Activated CD8-positive, alpha-beta T cell treated with anti-CD3 and anti-CD28 coated beads for 36 hours (primary cell): Measurements from ENCODE around the gene DPPA5. TPM values are rescaled to one million over a fixed set of nuclear protein-coding genes. Genes with fewer than 3 reads are reported as not detected.

ENCODE experiments used
- ATAC-seq: fragments of 200-7000 bp; cut with Tn5 transposase; one replicate; pipeline ENCODE4 v1.10.0; 2021; ENCODE audit warnings: mild to moderate bottlenecking, moderate library complexity
- CTCF ChIA-PET: fragments of 350-600 bp; sonication (Branson Sonifier 250); formaldehyde crosslinking; loops from one replicate; lab custom pipeline; 2021; ENCODE audit warnings: antibody characterized with exemption; lab: Charles Lee
- POLR2A ChIA-PET: fragments of 350-600 bp; sonication (Branson Sonifier 250); formaldehyde crosslinking; loops from one replicate; lab custom pipeline; 2021; ENCODE audit warnings: antibody characterized with exemption; lab: Charles Lee
- DNase-seq: peaks from one replicate; pipeline ENCODE4 v3.0.0-alpha.2; 2020
- H3K27ac Mint-ChIP-seq: one replicate; pipeline ENCODE4 v1.8.0; 2021; ENCODE audit warnings: mild to moderate bottlenecking, mixed read lengths
- H3K27me3 Mint-ChIP-seq: one replicate; pipeline ENCODE4 v1.8.0; 2021; ENCODE audit warnings: mixed read lengths
- H3K36me3 Mint-ChIP-seq: one replicate; pipeline ENCODE4 v1.8.0; 2021; ENCODE audit warnings: low read depth, mixed read lengths
- H3K4me1 Mint-ChIP-seq: one replicate; pipeline ENCODE4 v1.8.0; 2021; ENCODE audit warnings: low read depth, mixed read lengths
- H3K4me3 Mint-ChIP-seq: one replicate; pipeline ENCODE4 v1.8.0; 2021; ENCODE audit warnings: mild to moderate bottlenecking, moderate library complexity, mixed read lengths
- H3K9me3 Mint-ChIP-seq: one replicate; pipeline ENCODE4 v1.8.0; 2021; ENCODE audit warnings: mixed read lengths
- intact Hi-C: fragments of 100-400 bp; cut with micrococcal nuclease; formaldehyde crosslinking; loops from one replicate; pipeline ENCODE4 v1.10.0; 2022
- total RNA-seq, 2 experiments: library from RNA; stranded (reverse); gene quantifications; one replicate each; pipeline ENCODE4 v1.2.3, GENCODE V29; 2021
- TF ChIP-seq, protein P1 (sequence below): fragments of 200-600 bp; IDR thresholded peaks from one replicate; pipeline ENCODE4 v1.8.0; 2022; ENCODE audit warnings: antibody characterized with exemption, mild to moderate bottlenecking

Gene DPPA5
- total RNA-seq, 2 experiments from 2014 or later, result not detected

DNA sequence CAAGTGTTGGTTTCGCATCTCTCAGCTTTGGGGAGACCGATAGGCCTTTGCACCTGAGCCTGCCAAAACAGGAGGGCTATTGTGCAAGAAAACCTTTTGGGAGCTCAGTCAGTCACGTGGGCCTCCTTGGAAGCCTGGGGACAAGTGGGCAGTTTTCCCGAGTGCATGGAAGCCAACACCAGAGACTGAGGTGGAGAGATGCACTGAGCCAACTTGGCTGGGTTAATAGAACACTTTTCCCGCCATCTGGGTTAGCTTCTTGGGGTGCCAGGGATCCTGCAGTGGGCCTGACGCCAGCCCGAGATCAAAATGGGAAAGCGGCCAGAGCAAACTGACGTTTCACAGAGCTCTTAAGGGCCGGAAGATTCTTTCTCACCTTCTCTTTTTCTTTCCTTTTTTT, 18.4 kb upstream of the DPPA5 start:
- Mint-ChIP-seq H3K9me3 (peaks cover 8% of the 10 kb centered on the region), H3K36me3 (peaks cover 2% of the 10 kb centered on the region), H3K27ac (no peak overlapping the region), H3K4me3 (no peak overlapping the region), H3K27me3 (no peaks in the 10 kb centered on the region), H3K4me1 (no peaks in the 10 kb centered on the region)
- CTCF ChIA-PET, result interaction anchor here (2.1 kb wide), 1 partner anchor 16 kb away, joined by 5 read pairs; no protein-coding TSS in a partner anchor
- no peak for ATAC-seq
- intact Hi-C loops, result no loop called here
- no peak for DNase-seq
- POLR2A ChIA-PET, result no interaction called here
- TF ChIP-seq, protein P1, sequence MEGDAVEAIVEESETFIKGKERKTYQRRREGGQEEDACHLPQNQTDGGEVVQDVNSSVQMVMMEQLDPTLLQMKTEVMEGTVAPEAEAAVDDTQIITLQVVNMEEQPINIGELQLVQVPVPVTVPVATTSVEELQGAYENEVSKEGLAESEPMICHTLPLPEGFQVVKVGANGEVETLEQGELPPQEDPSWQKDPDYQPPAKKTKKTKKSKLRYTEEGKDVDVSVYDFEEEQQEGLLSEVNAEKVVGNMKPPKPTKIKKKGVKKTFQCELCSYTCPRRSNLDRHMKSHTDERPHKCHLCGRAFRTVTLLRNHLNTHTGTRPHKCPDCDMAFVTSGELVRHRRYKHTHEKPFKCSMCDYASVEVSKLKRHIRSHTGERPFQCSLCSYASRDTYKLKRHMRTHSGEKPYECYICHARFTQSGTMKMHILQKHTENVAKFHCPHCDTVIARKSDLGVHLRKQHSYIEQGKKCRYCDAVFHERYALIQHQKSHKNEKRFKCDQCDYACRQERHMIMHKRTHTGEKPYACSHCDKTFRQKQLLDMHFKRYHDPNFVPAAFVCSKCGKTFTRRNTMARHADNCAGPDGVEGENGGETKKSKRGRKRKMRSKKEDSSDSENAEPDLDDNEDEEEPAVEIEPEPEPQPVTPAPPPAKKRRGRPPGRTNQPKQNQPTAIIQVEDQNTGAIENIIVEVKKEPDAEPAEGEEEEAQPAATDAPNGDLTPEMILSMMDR, result no peak

DNA sequence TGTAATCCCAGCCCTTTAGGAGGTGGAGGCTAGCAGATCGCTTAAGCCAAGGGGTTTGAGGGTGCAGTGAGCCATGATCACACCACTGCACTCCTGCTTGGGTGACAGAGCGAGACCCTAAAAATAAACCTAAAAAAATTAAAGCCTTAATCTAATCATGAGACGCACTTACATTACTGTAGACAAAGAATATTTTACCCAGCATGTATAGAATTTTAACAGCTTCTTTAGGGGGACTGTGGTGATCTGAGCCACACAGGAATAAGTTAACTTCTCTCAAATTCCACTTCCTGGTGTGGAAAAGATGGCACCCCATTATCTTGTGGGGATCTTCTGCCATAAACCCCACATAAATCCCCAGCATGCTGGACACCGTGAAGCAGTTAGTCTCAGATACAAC, 17.9 kb upstream of the DPPA5 start:
- no peaks in the 10 kb centered on the region for H3K27me3 Mint-ChIP-seq
- intact Hi-C loops, result no loop called here
- no peak overlapping the region for H3K27ac Mint-ChIP-seq
- ChIA-PET CTCF (interaction anchor here (2.1 kb wide), 1 partner anchor 17 kb away, joined by 5 read pairs; no protein-coding TSS in a partner anchor), POLR2A (no interaction called here)
- peaks cover 2% of the 10 kb centered on the region for H3K36me3 Mint-ChIP-seq
- H3K4me3 Mint-ChIP-seq, result no peak overlapping the region
- peaks cover 8% of the 10 kb centered on the region for H3K9me3 Mint-ChIP-seq
- TF ChIP-seq, protein P1, result no peak
- DNase-seq (no peak), ATAC-seq (no peak)
- no peaks in the 10 kb centered on the region for H3K4me1 Mint-ChIP-seq

DNA sequence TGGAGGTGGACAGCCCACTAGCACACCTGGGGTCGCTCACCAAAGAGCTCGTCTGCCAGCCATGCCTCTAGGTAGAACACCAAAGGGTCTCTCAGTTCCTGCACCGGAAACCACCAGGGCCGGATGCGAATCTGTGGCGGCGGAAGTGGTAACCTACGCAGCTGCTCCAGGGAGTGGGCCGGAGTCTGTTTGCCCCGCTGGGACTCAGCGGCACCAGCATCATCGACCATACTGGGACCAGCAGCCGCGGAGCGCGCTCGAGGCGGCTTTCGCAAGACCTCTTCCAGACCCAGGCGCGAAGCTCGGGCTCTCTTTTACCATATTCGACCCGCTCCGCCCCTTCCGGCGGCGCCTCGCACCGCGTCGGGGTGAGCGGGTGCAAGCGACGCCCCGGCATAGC, 15.5 kb upstream of the DPPA5 start, which contains the start of gene OOEP:
TSS of gene OOEP (minus strand) at position 335 of the 400 bp plus-strand sequence. CDS start at position 230, 105 bp downstream.
- ATAC-seq, result no peak
- CTCF ChIA-PET, result interaction anchor here (1.1 kb wide), 1 partner anchor 8 kb away, joined by 3 read pairs; no protein-coding TSS in a partner anchor
- Mint-ChIP-seq H3K36me3 (peaks cover 2% of the 10 kb centered on the region), H3K9me3 (peaks cover 8% of the 10 kb centered on the region), H3K27ac (no peak within 1 kb of the TSS), H3K4me1 (no peaks in the 10 kb centered on the region), H3K4me3 (no peak within 1 kb of the TSS), H3K27me3 (no peaks in the 10 kb centered on the region)
- TF ChIP-seq, protein P1, result no peak
- intact Hi-C loops, result no loop called here
- POLR2A ChIA-PET, result no interaction called here
- no peak for DNase-seq

DNA sequence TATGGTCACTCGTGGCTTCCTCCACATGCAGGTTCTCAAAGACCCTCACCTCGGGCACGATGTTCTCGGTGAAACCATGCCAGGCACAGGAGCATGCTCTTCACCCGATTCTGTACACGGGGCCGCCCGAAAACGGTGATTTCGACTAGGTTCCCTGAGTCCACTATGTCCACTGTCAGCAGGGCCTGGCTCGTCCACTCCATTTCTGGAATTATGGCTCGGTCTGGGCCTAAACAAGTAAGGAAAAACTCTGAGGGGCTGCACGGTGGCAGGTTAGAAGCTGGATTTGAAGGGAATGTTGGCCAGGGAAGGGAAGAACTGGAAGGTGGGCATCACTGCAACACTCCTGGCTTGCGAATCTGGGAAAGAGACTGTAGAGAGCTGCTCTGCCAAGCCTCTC, 15.1 kb upstream of the DPPA5 start:
- CTCF ChIA-PET, result interaction anchor here (1.1 kb wide), 1 partner anchor 9 kb away, joined by 3 read pairs; no protein-coding TSS in a partner anchor
- Mint-ChIP-seq H3K9me3 (peaks cover 8% of the 10 kb centered on the region), H3K4me1 (no peaks in the 10 kb centered on the region), H3K27me3 (no peaks in the 10 kb centered on the region), H3K4me3 (no peak overlapping the region), H3K36me3 (peaks cover 2% of the 10 kb centered on the region), H3K27ac (no peak overlapping the region)
- DNase-seq, result no peak
- TF ChIP-seq, protein P1, result no peak
- POLR2A ChIA-PET, result no interaction called here
- intact Hi-C loops, result no loop called here
- ATAC-seq, result no peak

DNA sequence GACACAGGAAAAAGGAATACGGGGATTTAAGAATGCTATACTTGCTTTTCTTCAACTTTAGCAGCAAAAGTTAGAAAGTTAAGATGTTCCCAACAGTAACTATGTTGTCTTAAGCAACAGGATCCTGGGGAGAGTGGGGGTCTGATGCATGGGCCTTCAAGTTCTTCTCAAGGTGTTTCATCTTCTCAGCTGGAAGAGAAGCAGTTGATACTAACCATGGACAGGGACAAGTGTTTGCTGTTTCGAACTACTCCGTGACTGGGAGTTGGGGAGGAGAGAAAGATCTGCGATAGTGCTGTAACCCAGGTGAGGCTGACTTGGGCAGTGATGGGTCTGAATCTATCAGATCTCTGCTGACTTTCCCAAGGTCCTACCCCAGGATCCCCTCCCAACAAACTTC, 14.6 kb upstream of the DPPA5 start:
- ChIA-PET CTCF (interaction anchor here (1.1 to 1.5 kb wide), 2 partner anchors 9 kb away, joined by 3 read pairs; no protein-coding TSS in a partner anchor), POLR2A (no interaction called here)
- DNase-seq, result no peak
- no peaks in the 10 kb centered on the region for H3K27me3 Mint-ChIP-seq
- no peak overlapping the region for H3K4me3 Mint-ChIP-seq
- H3K27ac Mint-ChIP-seq, result no peak overlapping the region
- intact Hi-C loops, result no loop called here
- no peaks in the 10 kb centered on the region for H3K4me1 Mint-ChIP-seq
- H3K9me3 Mint-ChIP-seq, result peaks cover 8% of the 10 kb centered on the region
- H3K36me3 Mint-ChIP-seq, result peaks cover 2% of the 10 kb centered on the region
- TF ChIP-seq, protein P1, result no peak
- ATAC-seq, result no peak
